Dermis lymphatic vessel endothelial cell (primary cell): Measurements from ENCODE around the gene MAP7D1. TPM values are rescaled to one million over a fixed set of nuclear protein-coding genes. Genes with fewer than 3 reads are reported as not detected.

ENCODE experiments used
- total RNA-seq: library from RNA; depleted of rRNA; stranded (reverse); fragments of >200 nt; gene quantifications from 2 replicates; pipeline ENCODE4 v1.2.1, GENCODE V29; 2014

The MAP7D1 gene
- 38.0 and 38.4 TPM in 2 replicates for total RNA-seq

GRCh38 chr1:36155408-36156328 is at the start of gene MAP7D1:
Gene MAP7D1, plus strand, starts transcription at chr1:36156160. Its CDS starts 258 bp downstream, at chr1:36156418.

DNA sequence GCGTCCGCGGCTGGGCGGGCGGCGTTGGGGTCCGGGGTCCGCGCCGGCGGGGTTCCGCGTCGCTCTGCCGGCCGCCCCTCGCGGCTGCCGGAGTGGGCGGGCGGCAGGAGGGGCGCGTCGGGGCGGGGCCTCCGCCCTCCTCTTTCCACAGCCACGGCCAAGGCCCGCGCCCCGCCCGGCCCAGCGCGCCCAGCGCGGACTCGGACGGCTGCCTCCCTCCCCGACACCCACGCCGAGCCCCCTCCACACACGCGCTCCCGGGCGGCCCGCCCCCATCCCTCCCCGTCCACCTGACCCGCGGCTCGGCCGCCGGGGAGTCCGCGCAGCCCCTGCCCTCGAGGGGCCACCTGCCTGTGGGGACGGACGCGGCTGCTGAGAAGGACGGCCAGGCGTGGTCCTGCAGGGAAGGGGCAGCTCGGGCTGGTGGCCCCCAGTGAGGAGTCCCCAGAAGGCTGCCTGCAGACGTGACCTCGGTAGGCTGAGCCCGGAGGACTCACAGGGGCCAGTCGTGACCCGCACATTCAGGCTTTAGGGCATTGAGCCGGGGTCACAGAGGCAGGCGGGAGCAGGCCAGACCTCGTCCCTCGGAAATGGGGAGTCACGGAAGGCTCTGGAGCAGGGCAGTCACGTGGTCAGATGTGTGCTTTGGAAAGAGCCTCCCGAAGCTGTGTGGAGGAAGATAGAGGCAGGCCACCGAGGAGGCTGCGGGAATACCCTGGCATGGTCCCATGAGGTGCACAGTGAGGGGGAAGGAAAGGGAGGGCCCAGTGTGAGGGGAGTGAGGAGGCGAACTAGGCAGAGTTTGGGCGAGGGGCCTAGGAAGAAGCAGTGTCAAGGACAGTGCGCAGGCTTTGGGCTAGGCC is 30.6 kb upstream of the MAP7D1 start, which contains the start of gene COL8A2:
Gene COL8A2 (minus strand): TSS at position 94 of the 863 bp plus-strand sequence. CDS start 24,980 bp downstream, outside the sequence.

GRCh38 chr1:36149237-36149972 is 6.6 kb upstream of the MAP7D1 start, which contains the start of gene TRAPPC3:
Gene TRAPPC3, minus strand, starts transcription at chr1:36149486. Its CDS starts 108 bp downstream, at chr1:36149378.

GRCh38 chr1:36223996-36224536 is 68.1 kb downstream of the MAP7D1 start, which contains the start of gene THRAP3:
Gene THRAP3, plus strand, starts transcription at chr1:36224443. Its CDS starts 58,121 bp downstream, at chr1:36282564.

Other genes with a start within 250 kb of the MAP7D1 start
- 9.3 and 11.1 TPM in 2 replicates for gene AGO3, start 225.1 kb upstream of the MAP7D1 start, total RNA-seq
- gene TEKT2, start 72.1 kb upstream of the MAP7D1 start, total RNA-seq = 0.33 and 0.34 TPM in 2 replicates
- 25.1 and 33.5 TPM in 2 replicates for gene ADPRS, start 67.3 kb upstream of the MAP7D1 start, total RNA-seq
- gene COL8A2, start 30.9 kb upstream of the MAP7D1 start, total RNA-seq = 0.86 and 1.1 TPM in 2 replicates
- 66.6 and 85.8 TPM in 2 replicates for gene TRAPPC3, start 6.7 kb upstream of the MAP7D1 start, total RNA-seq
- 124 and 137 TPM in 2 replicates for gene THRAP3, start 68.3 kb downstream of the MAP7D1 start, total RNA-seq
- 0.65 and 0.77 TPM in 2 replicates for gene SH3D21, start 150.2 kb downstream of the MAP7D1 start, total RNA-seq
- gene EVA1B, start 167.5 kb downstream of the MAP7D1 start, total RNA-seq = 89.6 and 91.5 TPM in 2 replicates
- 19.4 and 19.8 TPM in 2 replicates for gene STK40, start 229.8 kb downstream of the MAP7D1 start, total RNA-seq
- gene LSM10, start 241.7 kb downstream of the MAP7D1 start, total RNA-seq = 6.9 and 7.6 TPM in 2 replicates